K562 (cell line): ENCODE data around the gene PMIS2. TPM values are rescaled to one million over a fixed set of nuclear protein-coding genes. Genes with fewer than 3 reads are reported as not detected.
A peak's percentile ranks its signal among the peaks of the same experiment; 100 is the strongest.

Experiments used
- ATAC-seq: fragments of 200-7000 bp; cut with Tn5 transposase; 3 replicates; pipeline ENCODE4 v1.9.1; 2020; ENCODE audit warnings: moderate library complexity
- BruUV-seq: library from RNA; stranded (reverse); fragments of 400-500 nt; replicated peaks from 2 replicates; lab custom pipeline; 2021; lab: Mats Ljungman, UMichigan
- CTCF ChIA-PET: fragments of 300-600 bp; formaldehyde crosslinking; extraction: SDS; loops from one replicate; lab custom pipeline; 2021; ENCODE audit warnings: low intra/inter-chr PET ratio; lab: Yijun Ruan, JAX
- POLR2A ChIA-PET: fragments of 300-600, 350-650 bp; sonication (Branson Sonifier 250); formaldehyde crosslinking; extraction: SDS; loops from one replicate; lab custom pipeline; 2021; ENCODE audit warnings: antibody characterized with exemption, inconsistent platforms; lab: Yijun Ruan, JAX
- DNase-seq, 4 experiments: peaks; one replicate each; pipeline versions ENCODE4 v3.0.0 to v3.0.0-alpha.2; 2011 to 2018; ENCODE audit warnings: low spot score in 3 of 4, mixed read lengths in 3 of 4; ENCODE audit errors: extremely low read depth in 1 of 4
- FAIRE-seq: peaks from 2 replicates; lab custom pipeline; 2011; peaks lifted over from hg19 to GRCh38; lab: Jason Lieb, UNC
- H2AFZ ChIP-seq: 2 replicates; pipeline ENCODE4 v1.6.0; 2011; ENCODE audit warnings: low read depth, low read length, control low read depth, inconsistent platforms
- H3K27ac ChIP-seq: fragments of 200-600 bp; 3 replicates; pipeline ENCODE4 v1.8.0; 2011; ENCODE audit warnings: low read depth, mild to moderate bottlenecking, control low read depth, inconsistent platforms, low read length, moderate library complexity, mixed read lengths; ENCODE audit errors: extremely low read depth
- H3K27me3 ChIP-seq, 2 experiments: fragments of 300-600 bp in 1 of 2; 2 replicates in 1 of 2; 3 replicates in 1 of 2; pipeline versions ENCODE4 v1.6.0 to v1.8.0; 2011; ENCODE audit warnings: inconsistent platforms in 2 of 2, low read length in 2 of 2, mild to moderate bottlenecking in 1 of 2, mixed read lengths in 1 of 2, moderate library complexity in 1 of 2; ENCODE audit not compliant: control insufficient read depth in 2 of 2, insufficient read depth in 2 of 2
- H3K36me3 ChIP-seq: fragments of 300-600 bp; 3 replicates; pipeline ENCODE4 v1.8.0; 2011; ENCODE audit warnings: mild to moderate bottlenecking, low read length, inconsistent platforms; ENCODE audit not compliant: control insufficient read depth, insufficient read depth
- H3K4me1 ChIP-seq, 2 experiments: fragments of 200-600 bp in 1 of 2; replicated peaks in 1 of 2; 2 replicates in 1 of 2; 3 replicates in 1 of 2; pipeline versions ENCODE4 v1.5.1 to v1.8.0; 2011; ENCODE audit warnings: inconsistent platforms in 2 of 2, low read length in 2 of 2, mild to moderate bottlenecking in 1 of 2, mixed read lengths in 1 of 2, moderate library complexity in 1 of 2; ENCODE audit not compliant: control insufficient read depth in 2 of 2, insufficient read depth in 2 of 2
- H3K4me2 ChIP-seq: 2 replicates; pipeline ENCODE4 v1.6.1; 2011; ENCODE audit warnings: low read length, control low read depth, inconsistent platforms, mixed read lengths; ENCODE audit not compliant: insufficient read depth
- H3K4me3 ChIP-seq: fragments of 200-600 bp; sonication (generic), shearing (Covaris generic); 2 replicates; pipeline ENCODE4 v1.5.1; 2016; ENCODE audit warnings: control low read depth, inconsistent platforms
- H3K79me2 ChIP-seq: fragments of 200-600 bp; 3 replicates; pipeline ENCODE4 v1.8.0; 2011; ENCODE audit warnings: low read length, inconsistent platforms; ENCODE audit not compliant: control insufficient read depth, insufficient read depth
- H3K9ac ChIP-seq, 2 experiments: 2 replicates each; pipeline versions ENCODE4 v1.6.0 to v1.6.1; 2011; ENCODE audit warnings: low read depth in 2 of 2, low read length in 2 of 2, control low read depth in 1 of 2, inconsistent platforms in 1 of 2, mild to moderate bottlenecking in 1 of 2, mixed read lengths in 1 of 2; ENCODE audit not compliant: insufficient read depth in 1 of 2
- H3K9me1 ChIP-seq: one replicate; pipeline ENCODE4 v1.6.0; 2011; ENCODE audit warnings: inconsistent platforms, mild to moderate bottlenecking, low read length, moderate library complexity; ENCODE audit not compliant: control insufficient read depth, insufficient read depth
- H3K9me3 ChIP-seq: replicated peaks from 2 replicates; pipeline ENCODE4 v1.5.1; 2011; ENCODE audit warnings: low read depth, low read length, inconsistent platforms; ENCODE audit not compliant: control insufficient read depth, insufficient read depth
- H4K20me1 ChIP-seq: replicated peaks from 2 replicates; pipeline ENCODE4 v1.6.1; 2011; ENCODE audit warnings: low read length, inconsistent platforms, mixed read lengths; ENCODE audit not compliant: control insufficient read depth, insufficient read depth
- CC2D1A ChIP-seq: fragments of 450-650 bp; IDR thresholded peaks from 2 replicates; pipeline ENCODE4 v1.6.1; 2017; ENCODE audit warnings: mild to moderate bottlenecking
- GABPB1 ChIP-seq: sonication (generic); formaldehyde crosslinking; IDR thresholded peaks from 2 replicates; pipeline ENCODE4 v1.8.0; 2022; ENCODE audit warnings: mild to moderate bottlenecking, missing genetic modification reagents
- HEY1 ChIP-seq: fragments of 250-450 bp; sonication (Bioruptor Pico); IDR thresholded peaks from 2 replicates; pipeline ENCODE4 v1.5.0; 2020; ENCODE audit warnings: mild to moderate bottlenecking, moderate library complexity, borderline replicate concordance
- MEF2D ChIP-seq: conservative IDR thresholded peaks from 2 replicates; pipeline ENCODE4 v1.6.1; 2016; ENCODE audit warnings: low read depth, missing genetic modification characterization, missing compliant biosample characterization
- POLR2B ChIP-seq: fragments of 450-650 bp; IDR thresholded peaks from 2 replicates; pipeline ENCODE4 v1.6.1; 2018; ENCODE audit warnings: low read depth; ENCODE audit not compliant: partially characterized antibody
- PPARD ChIP-seq: fragments of 250-450 bp; sonication (Bioruptor Pico); IDR thresholded peaks from 2 replicates; pipeline ENCODE4 v1.8.0; 2022; ENCODE audit warnings: inconsistent platforms, mild to moderate bottlenecking, moderate library complexity
- RB1 ChIP-seq: fragments of 450-650 bp; IDR thresholded peaks from 2 replicates; pipeline ENCODE4 v1.6.1; 2017; ENCODE audit warnings: low read depth, mild to moderate bottlenecking
- RBM14 ChIP-seq: fragments of 200-400 bp; formaldehyde crosslinking; IDR thresholded peaks from 2 replicates; pipeline ENCODE4 v1.6.1; 2018; ENCODE audit warnings: low read depth, mild to moderate bottlenecking, low read length, moderate library complexity, borderline replicate concordance; ENCODE audit not compliant: insufficient read depth
- SMAD2 ChIP-seq: fragments of 150-350 bp; IDR thresholded peaks from 2 replicates; pipeline ENCODE4 v1.6.1; 2014; ENCODE audit warnings: low read depth, mild to moderate bottlenecking, low read length
- XRCC4 ChIP-seq: IDR thresholded peaks from one replicate; pipeline ENCODE4 v1.6.1; 2011; ENCODE audit not compliant: insufficient read depth, insufficient read length; ENCODE audit errors: extremely low read depth
- ZNF134 ChIP-seq: fragments of 250-450 bp; sonication (Bioruptor Pico); conservative IDR thresholded peaks from 2 replicates; pipeline ENCODE4 v1.4.0; 2020
- ZNF24 ChIP-seq: fragments of 450-650 bp; IDR thresholded peaks from 2 replicates; pipeline ENCODE4 v1.6.1; 2016
- ZNF318 ChIP-seq, 2 experiments: fragments of 450-650 bp; IDR thresholded peaks; 2 replicates each; pipeline ENCODE4 v1.6.1; 2016; ENCODE audit warnings: mild to moderate bottlenecking in 2 of 2, borderline replicate concordance in 1 of 2, low read depth in 1 of 2, moderate library complexity in 1 of 2
- WGBS: fragments of 100-300 bp; shearing (Covaris generic); methylation state at CpG from one replicate; pipeline ENCODE4 v1.1.6; 2016; ENCODE audit warnings: low coverage, mixed read lengths; ENCODE audit not compliant: insufficient coverage; ENCODE audit errors: missing lambda C conversion rate; 5-methylcytosine and 5-hydroxymethylcytosine counted together
- in situ Hi-C: fragments of 300-500 bp; cut with MboI; formaldehyde crosslinking; loops from 4 replicates; pipeline ENCODE4 v1.15.0; 2018; ENCODE audit warnings: inconsistent platforms, mixed read lengths
- intact Hi-C: fragments of 100-400 bp; cut with micrococcal nuclease; formaldehyde crosslinking; loops from 2 replicates; pipeline ENCODE4 v1.14.2; 2022
- polyA plus RNA-seq, 8 experiments: library from polyadenylated mRNA; depleted of rRNA in 4 of 8; stranded (reverse) in 5 of 8; unstranded in 3 of 8; fragments of >200 nt; fragmentation: Nextera tagmentation in 2 of 8; fragmentation: Illumina TruSeq in 1 of 8; extraction: Ambion mirVana in 2 of 8; extraction: Trizol in 1 of 8; gene quantifications; 2 replicates each; pipeline versions ENCODE4 v1.2.1 to v1.2.3, GENCODE V29; 2011 to 2014; ENCODE audit warnings: inconsistent platforms in 1 of 8, missing spikeins in 1 of 8
- total RNA-seq, 7 experiments: library from RNA; depleted of rRNA in 6 of 7; stranded (reverse); fragments of >200 nt in 6 of 7; fragmentation: Illumina TruSeq in 2 of 7; extraction: Trizol in 2 of 7; gene quantifications; 2 replicates each; pipeline versions ENCODE4 v1.2.1 to v1.2.3, GENCODE V29; 2011 to 2021; ENCODE audit warnings: low replicate concordance in 1 of 7

PMIS2 gene
- total and polyA plus RNA-seq, 9 of the 15 experiments (the other 6 are each of a cell fraction or from before 2014, with no cell fraction given), result not detected

- Histone ChIP-seq H3K4me1 (peaks cover 4 to 20% of the 10 kb centered on the region in 2 experiments; a peak in 3 of 5 replicates), H3K9me3 (no peaks in the 10 kb centered on the region), H3K9ac (peak within 1 kb of the TSS; percentile 93 to 99), H3K9me1 (no peaks in the 10 kb centered on the region), H3K27me3 (no peaks in the 10 kb centered on the region), H3K36me3 (peaks cover 36% of the 10 kb centered on the region; the same call in 2 of the 3 replicates), H3K4me2 (peak within 1 kb of the TSS; percentile 99), H3K27ac (peak within 1 kb of the TSS; percentile 70), H2AFZ (peak within 1 kb of the TSS; percentile 86), H3K4me3 (peak within 1 kb of the TSS; percentile 100), H3K79me2 (peaks cover 10% of the 10 kb centered on the region), H4K20me1 (no peaks in the 10 kb centered on the region)
- DNase-seq (peak; percentile 97 to 99 (median 98)), ATAC-seq (peak; percentile 100), FAIRE-seq (peak; percentile 100)
- WGBS, result under 1% methylated on average over 42 of the region's 56 CpGs
- no TSS peak for BruUV-seq
- in situ Hi-C loops (no loop called here), intact Hi-C loops (no loop called here)
- CTCF ChIA-PET, result no interaction called here
- POLR2A ChIA-PET, result interaction anchor here (0.6 to 1.0 kb wide), 2 partner anchors 20 to 28 kb away, joined by 3 read pairs; no protein-coding TSS in a partner anchor
- TF ChIP-seq HEY1 (CRISPR knock-in tag), result no peak
- no peak for TF ChIP-seq MEF2D (tag)
- no peak for TF ChIP-seq XRCC4
- peak; percentile 94 for TF ChIP-seq CC2D1A
- TF ChIP-seq POLR2B, result peak; percentile 62
- no peak for TF ChIP-seq SMAD2
- TF ChIP-seq RBM14, result no peak
- no peak for TF ChIP-seq ZNF134
- TF ChIP-seq GABPB1 (CRISPR knock-in tag), result peak; percentile 70
- TF ChIP-seq ZNF24, result no peak
- TF ChIP-seq RB1, result peak; percentile 49
- TF ChIP-seq PPARD, result no peak
- TF ChIP-seq ZNF318 (IDR thresholded peaks at IDR 0.05; ENCODE audit: borderline replicate concordance in 1 of 2, low read depth in 1 of 2), result no peak
These were observed 42.8 kb downstream of the PMIS2 start, which contains the start of gene RBM42 for GRCh38 chr19:35628565-35629331. Gene RBM42, plus strand, starts transcription at chr19:35629036. Its CDS starts 118 bp downstream, at chr19:35629154.
